COR-L47 (cell line): ENCODE measurements around the gene CASZ1.
A peak's percentile ranks its signal among the peaks of the same experiment; 100 is the strongest.

ENCODE experiments used
- DNase-seq: peaks from one replicate; lab custom pipeline; 2025; lab: John Stamatoyannopoulos, UW

CASZ1 gene

DNA sequence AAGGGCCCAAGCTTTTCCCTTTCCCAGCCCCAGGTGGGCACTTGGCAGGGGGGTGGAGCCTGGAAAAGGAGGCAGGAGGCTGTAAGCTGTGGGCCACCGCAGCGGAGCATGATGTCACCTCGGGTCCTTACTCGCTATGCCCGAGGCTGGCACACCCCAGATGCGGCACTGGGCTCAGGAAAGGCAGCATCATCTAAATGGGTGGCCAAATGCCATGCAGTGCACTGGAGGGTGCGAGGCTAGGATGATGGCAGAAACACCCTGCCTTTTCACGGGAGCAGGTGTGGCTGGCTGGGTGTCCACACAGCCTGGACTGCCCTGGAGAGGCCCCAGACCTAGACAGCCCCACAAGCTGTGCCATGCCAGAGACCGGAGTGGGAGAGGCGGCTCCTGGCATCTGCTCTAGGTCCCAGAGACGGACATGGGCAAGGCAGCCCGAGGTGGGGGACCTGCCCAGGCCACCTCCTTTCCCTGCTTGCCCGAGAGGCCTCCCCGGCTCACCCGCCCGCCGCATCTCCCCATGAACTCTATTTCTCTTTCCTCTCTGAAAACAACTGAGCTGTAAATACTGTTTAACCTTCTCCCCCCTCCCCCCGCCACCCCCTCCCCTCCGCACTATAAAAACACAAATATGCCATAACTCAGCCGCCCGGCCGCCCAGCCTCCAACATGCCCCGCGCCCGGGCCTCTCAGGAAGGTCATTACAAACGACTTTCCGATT lies 124.7 kb downstream of the CASZ1 start:
- DNase-seq: no peak

DNA sequence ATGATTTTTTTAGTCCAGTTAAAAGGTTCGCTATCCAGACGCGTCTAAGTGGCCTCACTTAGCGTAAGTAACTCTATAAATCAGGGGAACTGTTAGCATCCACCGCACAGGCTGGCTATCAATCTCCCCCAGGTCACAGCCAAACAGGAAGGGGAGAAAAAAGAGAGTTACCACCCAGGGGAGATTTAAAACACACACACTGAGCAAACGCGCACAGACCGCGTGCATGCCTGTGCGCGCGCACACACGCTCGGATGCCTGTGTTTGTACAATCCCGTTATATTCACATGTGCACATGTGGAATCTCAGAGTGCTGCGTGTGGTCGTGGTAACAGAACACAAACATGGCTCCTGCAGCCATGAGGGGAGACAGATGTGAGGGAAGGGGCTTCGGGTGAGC lies 125.4 kb downstream of the CASZ1 start:
- no peak for DNase-seq

DNA sequence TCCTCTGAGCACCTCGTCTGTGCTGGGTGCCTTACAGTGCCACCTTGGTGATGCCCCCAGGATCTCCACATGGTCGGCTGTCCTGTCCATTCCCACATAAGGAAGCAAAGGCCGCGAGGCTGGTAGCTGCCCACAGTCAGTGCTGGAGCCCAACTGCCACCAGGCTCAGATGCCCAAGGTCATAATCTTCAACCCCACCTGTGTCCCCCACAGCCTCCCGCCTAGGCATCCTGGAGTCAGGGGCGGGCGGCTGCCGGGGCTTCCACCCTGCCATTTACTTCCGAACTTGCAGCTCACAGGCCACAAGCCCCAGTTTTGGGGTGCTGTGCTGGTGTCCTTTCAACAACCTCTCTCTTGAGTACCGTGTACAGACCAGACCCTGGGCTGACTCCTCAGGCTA lies 126.3 kb downstream of the CASZ1 start:
- no peak for DNase-seq

DNA sequence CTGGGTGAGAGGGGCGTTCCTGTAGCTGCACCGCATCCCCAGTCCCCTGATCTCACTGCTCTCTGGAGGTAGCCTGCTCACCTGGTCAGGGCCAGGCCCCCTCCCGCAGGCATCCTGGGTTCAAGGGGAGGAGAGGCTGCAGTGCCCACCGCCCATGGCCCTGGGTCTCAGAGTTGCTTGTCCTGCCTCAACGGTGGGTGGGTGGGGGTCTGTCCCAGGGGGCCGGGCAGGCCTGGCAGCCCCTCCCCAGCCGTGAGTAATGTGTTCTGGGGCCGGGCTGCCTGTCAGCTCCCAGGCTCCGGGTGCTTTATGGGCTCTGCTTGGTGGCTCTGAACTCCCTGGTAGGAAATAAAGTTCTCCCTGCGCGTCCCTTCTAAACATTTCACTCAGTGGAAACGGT lies 126.9 kb downstream of the CASZ1 start:
- DNase-seq: no peak

DNA sequence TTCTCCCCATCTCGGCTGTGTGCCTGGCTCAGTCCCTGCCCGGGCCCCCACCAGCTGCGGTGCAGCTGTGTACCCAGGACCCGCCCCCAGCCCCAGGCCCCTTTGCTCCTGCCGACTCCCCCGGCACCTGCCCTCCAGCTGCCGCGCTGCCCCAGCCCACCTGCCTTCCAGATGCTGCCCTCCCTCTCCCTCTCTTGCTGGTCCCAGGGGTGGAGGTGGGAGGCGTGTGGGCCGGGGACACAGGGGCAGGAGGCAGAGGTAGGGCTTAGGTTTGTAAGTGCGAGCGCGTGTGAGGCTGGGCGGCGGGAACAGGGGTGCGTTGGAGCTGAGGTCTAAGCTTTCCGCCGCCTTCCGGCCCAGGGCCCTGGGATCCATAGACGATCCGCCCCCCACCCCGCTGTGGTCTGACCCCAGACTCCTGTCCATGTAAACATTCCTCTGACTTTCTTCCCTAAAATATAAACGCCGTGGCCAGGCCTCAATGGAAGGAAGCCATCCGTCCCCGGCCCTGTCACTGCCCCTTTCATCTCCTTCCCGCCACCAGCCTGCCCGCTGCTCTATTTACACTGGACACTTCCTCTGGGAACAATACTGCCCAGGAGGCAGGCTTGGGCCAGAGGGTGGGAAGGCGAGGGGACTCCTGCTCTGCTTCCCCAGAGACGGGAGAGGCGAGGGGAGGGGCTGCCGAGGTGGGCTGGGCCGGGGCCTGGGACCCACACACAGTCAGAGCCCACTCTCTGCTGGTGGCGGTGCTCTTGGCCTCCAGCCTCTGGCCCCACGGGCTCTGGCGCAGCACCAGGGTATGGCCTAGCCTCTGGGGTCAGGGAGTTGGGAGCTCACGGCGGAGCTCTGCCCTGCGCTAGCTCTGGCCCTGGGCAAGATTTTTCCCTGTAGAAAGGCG lies 128.3 kb downstream of the CASZ1 start:
- DNase-seq: peak; percentile 61

DNA sequence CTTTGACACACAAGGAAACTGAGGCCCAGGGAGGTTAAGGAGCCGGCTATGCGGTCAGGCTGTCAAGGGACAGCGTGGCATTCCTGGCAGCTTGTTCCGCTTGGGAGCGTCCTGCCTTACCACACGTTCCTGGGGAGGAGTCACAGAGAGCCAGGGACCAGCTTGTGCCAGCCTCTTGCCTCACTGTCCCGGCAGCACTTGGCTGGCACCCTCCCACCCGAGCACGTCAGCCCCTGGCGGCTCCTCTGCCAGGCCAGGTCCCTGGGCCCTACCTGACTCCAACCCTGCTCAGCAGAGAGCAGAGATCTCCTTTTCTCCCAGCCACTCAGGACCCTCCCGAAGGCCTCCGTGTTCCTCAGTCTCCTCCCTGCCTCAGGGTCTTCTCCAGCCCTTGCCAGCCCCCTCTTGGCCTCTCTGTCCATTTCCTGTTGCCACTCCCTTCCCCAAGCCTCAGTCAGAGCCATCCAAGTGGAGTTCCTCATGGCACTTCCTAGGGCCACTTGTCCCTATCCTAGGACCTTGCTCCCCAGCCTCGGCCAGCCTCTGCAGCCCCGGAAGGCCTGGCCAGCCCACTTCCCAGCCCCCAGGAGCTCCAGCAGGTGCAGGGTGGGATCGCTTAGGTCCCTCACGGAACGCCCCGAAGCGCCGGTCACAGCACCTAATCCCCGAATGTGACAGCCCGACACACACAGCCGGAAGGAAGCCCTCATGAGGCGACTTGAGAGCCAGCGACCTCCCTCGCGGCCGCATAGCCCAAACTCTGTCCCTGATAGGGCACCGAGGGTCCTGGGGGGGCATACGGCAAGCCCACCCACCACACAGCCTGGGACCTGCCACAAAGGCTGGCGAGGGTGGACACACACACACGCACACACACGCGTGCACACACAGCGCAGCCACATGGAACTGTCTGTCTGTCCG lies 130.3 kb downstream of the CASZ1 start:
- DNase-seq: no peak

DNA sequence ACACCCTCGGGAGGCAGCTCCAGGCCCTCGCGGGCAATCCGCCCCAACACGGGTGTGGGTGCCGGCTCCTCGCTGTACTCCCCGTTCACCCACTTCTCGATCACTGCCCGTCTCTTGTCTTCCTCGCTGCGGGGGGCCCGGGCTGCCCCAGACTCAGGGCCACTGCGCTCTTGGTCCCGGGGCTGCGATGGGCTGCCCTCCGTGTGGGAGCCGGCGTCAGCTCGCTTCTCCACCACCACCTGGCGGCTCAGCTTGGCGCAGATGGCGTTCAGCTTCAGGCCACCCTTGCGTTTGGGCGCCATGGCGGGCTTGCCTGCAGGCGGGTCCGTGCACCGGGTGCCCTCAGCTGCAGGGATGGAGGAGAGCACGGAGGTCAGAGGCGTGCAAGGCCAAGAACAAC lies 131.2 kb downstream of the CASZ1 start:
- no peak for DNase-seq

DNA sequence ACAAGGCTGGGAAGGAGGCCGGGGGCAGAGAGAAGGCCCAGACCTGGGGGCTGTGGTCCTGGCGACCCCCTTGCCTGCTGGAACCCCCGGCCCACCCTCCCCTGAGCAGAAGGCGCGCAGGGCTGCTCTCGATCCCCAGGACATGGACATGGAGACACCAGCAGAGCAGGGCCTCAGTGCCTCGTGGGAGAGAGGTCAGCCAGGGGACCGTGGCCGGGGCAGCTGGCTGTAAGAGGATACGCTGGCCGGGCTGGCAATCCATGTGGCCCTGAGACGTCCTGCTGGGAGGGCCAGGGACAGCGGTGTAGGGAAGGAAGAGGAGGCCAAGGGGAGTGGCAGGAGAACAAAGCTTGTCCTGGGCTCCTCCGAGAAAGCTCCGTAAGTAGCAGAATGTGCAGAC lies 132.2 kb downstream of the CASZ1 start:
- DNase-seq: no peak

DNA sequence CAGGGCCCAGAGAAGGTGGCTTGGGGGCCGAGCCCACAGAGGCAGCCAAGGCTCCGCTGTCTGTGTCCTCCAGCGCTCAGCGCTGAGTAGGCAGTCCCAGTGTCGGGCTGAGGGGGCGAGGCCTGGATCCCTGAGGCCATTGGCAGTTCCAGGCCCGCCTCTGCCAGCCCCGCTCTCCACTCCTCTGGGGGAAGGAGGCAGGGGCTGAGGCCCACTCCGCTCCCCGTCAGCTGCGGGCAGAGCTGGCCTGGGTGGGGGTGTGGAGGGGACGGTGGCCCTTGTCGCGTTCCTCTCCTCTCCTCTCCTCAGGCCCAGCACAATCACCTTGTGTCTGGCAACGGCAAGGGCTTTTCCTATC lies 132.8 kb downstream of the CASZ1 start:
- no peak for DNase-seq

DNA sequence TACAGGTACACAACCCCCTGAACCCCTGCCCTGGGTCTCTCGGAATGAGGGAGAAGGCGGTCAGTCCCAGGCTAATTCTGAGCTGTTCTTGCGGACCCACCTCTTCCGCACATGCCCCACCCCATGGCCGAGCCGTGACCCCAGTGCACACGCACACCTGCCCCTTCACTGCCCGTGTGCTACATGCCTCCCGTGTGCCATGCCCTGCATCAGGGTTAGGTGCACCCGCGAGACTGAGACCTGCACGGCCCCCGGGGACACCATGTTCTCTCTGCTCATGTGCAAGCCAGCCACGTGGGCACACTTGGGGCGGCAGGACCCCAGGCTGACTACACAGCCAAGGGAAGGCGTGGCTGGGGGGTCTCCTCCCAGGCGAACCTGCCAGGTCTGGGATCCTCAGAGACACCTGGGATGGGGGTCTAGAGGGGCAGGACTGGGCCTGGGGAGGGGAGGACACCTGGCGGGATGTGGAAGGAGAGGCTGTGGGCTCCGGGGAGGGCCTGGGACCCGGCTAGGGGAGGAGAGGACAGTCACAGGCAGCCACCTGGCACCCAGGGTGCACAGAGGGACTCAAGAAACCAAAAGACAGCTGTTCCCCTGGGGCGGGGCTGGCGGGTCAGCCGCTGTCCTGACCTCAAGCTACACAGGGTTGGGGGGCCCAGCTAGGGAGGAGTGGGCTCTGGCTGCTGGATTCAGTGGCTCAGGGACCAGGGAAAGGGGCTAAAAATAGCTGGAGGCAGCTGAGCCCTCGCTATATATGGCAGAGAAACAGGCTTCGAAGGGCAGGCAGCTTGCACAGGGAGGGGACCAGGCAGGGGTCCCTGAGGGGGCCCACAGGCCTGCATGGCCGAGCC lies 133.4 kb downstream of the CASZ1 start:
- no peak for DNase-seq

DNA sequence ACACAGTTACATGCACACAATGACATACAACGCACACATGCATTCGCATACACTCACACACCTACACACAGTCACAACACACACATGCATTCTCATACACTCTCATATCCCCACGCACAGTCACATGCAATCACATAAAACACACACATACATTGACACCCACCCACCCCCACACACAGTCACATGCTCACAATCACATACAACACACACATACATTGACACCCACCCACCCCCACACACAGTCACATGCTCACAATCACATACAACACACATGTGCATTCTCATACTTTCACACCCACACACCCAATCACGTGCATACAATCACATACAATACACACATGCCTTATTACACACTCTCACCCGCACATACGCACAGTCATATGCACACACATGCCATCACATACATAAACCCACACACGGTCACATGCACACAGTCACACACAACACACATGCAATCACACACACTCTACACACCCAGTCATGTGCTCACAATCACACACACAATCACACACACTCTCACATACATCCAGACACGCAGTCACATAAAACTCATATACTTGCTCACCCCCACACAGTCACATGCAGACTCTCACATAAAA lies 134.3 kb downstream of the CASZ1 start:
- no peak for DNase-seq

DNA sequence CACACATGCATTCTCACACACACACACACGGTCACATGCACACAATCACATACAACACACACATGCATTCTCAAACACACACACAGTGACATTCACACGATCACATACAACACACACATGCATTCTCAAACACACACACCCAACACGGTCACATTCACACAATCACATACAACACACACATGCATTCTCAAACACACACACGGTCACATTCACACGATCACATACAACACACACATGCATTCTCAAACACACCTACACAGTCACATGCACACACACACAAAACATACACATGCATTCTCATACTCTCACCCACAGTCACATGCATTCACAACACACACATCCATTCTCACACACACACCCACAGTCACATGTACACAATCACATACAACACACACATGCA lies 135.0 kb downstream of the CASZ1 start:
- DNase-seq: no peak

DNA sequence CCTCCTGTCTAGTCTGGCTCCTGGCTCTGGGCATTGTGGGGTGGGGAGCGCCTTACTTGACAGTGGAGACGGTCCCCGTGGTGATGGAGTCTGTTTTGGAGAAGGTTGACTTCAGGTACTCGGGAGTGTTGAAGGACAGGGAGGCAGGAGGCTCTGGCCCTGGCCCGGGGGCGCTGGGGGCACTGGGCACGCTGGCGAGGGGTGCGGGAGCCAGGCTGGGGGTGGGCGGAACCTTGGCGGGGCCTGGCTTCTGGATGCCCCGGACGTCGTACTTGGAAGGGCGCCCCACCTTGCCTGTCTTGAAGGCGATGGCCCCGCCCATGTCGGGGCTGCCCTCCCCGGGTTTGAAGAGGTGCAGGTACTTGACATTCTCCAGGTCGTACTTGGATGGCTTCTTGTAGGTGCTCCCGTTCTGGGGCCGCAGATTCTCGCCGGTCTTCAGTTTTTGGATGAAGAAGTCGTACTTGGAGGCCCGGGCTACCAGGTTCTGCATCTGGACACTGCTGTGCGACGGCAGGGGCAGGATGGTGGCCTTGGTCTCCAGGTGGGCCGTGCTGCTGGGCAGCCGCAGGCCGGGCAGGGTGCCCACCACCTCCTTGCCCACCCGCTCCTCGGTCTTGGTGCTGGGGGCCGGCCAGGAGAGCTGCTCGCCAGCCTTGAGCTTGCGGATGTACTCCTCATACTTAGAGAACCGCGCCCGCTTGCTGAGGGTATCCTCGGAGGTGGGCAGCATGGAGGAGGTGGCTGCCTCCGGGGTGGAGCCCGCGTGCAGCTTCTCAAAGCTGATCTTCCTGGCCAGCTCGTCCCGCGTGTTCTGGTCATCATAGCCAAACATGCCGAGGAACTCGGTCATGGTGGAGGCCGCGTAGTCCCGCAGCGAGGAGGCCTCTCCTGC lies 136.6 kb downstream of the CASZ1 start:
- no peak for DNase-seq

DNA sequence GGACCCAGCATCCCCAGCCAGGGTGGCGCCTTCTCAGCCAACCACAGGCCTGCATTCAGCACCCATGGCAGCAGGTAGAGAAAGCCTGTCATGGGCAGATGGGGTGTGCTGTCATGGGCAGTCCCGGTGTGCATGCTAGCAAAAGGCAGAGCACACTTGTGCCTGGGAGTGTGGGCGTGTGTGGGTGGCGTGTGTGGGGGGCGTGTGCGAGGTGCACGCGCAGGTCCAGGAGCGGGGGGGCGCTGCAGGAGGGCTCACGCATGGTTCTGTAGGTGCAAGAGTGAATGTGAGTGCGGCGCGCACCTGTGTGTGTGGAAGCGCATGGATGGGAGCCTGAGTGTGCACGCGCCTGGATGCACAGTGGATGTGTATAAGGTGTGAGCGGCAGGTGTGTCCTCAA lies 137.2 kb downstream of the CASZ1 start:
- DNase-seq: no peak

DNA sequence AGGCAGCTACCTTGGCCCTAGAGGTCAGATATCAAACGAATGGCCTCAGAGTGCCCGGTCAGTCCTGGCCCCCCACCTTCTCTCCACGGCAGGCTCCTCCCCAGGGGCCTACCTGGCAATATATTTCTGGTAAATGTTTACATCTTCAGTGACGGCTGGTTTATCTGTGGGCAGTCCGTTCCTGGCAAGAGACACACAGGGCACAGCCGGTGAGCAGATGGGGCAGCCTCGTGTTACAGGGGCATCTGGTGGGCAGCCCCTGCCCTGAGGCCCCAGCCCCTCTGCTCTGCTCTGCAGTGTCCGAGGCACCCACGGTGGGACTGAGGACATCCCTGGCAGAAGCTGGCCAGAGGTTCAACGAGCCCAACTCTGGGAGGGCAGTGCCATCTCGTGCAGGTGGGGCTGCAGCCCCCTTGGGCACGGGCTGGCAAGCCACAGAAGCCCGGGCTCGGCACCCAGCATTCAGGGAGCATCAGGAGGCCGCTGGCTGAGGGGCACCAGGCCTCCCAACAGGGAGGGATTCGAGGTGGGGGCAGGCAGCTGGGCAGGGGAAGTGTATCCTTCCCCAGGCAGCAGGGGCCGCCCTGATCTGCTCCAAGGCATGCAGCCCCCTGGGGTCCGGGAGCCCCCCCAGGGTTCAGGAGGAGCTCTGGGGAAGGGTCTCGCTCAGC lies 137.9 kb downstream of the CASZ1 start:
- DNase-seq: no peak

DNA sequence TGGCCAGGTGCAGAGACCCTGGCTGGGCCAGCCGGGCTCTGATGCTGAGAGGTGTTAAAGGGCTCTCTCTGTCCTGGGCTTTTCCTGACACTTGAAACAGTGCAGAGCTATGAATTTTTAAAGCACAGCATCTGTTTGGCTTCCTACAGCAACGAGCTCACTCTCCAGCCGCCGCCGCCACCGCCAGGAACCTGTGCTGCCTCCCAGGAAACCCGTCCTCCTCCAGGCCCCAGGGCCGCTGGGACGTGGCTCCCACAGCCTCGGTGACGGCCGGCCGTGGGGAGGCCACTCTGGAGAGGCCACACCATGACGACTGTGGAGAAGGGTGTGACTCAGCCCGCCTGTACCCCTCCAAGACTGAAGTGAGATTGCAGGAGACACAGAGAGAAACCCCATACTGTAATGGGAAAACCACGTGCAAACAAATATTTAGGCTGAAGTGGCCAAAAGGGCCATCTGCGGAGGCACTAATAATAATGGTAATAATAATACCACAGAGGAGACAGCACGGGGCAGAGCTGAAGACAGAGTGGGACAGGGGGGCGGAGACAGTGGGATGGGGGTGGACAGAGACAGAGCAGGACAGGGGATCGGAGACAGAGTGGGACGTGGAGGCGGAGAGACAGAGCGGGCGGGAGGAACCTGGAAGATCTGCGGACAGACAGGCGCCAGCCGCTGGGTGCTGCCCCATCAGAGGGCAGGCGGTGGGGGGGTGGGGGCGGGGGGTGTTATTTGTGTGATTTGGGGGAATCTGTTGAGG lies 139.2 kb downstream of the CASZ1 start:
- DNase-seq: no peak

DNA sequence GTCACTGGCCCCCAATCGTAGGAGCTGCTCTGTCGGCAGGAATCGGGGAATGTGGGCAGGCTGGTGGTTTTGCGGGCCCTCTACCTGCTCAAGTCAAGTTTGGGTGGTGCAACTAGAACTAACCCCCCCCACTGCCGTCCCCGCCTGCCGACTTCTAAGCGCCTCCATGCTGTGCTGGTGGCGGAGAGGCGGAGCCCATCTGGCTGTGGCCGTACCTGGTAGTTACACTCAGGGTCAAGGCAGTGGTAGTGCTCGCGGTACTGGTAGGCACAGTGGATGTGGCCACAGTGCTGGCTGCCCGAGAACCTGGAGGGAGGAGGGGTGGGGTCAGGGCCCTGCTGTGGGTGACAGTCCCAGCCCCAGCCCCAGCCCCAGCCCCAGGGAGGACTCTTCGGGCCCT lies 140.0 kb downstream of the CASZ1 start:
- DNase-seq: no peak

DNA sequence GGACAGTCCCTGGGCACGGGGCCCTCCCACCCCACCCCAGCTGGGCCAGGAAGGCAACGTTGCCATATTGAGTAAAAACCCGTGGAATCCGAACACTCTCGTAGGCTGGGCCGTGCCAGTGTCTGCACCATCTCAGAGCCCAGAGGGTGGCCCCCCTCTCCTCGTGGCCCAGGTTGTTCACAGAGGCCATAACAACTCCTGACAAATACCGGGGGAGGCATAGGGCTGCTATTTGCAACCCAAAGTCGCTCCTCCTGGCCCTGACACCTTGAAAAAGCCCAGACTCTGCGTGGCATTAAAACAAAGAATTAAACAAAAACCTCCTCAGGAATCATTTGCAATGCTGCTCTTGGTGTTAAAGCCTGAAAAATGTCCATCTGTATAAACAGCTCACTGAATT lies 141.4 kb downstream of the CASZ1 start:
- DNase-seq: no peak
